OCI-LY7 (cell line): Measurements from ENCODE around the gene PRRC2B. TPM values are rescaled to one million over a fixed set of nuclear protein-coding genes. Genes with fewer than 3 reads are reported as not detected.

Experiments
- BruUV-seq: library from RNA; stranded (reverse); fragments of 400-500 nt; replicated peaks from 2 replicates; lab custom pipeline; 2021; lab: Mats Ljungman, UMichigan
- CTCF ChIA-PET: fragments of 300-600 bp; sonication (Branson Sonifier 250); formaldehyde crosslinking; loops from one replicate; lab custom pipeline; 2022; ENCODE audit warnings: antibody characterized with exemption; ENCODE audit not compliant: unreplicated experiment; lab: Charles Lee
- POLR2A ChIA-PET: fragments of 300-600 bp; sonication (Branson Sonifier 250); formaldehyde crosslinking; loops from one replicate; lab custom pipeline; 2022; ENCODE audit warnings: antibody characterized with exemption; lab: Charles Lee
- DNase-seq: peaks from one replicate; pipeline ENCODE4 v3.0.0-alpha.2; 2015; ENCODE audit warnings: low spot score
- H2AFZ ChIP-seq: fragments of 200-600 bp; sonication (generic), shearing (Covaris generic); 2 replicates; pipeline ENCODE4 v1.6.1; 2014; ENCODE audit warnings: mild to moderate bottlenecking, antibody characterized with exemption, low read length, moderate library complexity
- H3K27ac ChIP-seq: fragments of 200-600 bp; sonication (generic); 2 replicates; pipeline ENCODE4 v1.5.1; 2014; ENCODE audit warnings: mixed run types, low read depth, mild to moderate bottlenecking, moderate library complexity, low read length, inconsistent platforms; ENCODE audit not compliant: poor library complexity, severe bottlenecking
- H3K36me3 ChIP-seq: fragments of 200-600 bp; sonication (generic); 2 replicates; pipeline ENCODE4 v1.6.1; 2014; ENCODE audit warnings: mild to moderate bottlenecking, antibody characterized with exemption, low read length, moderate library complexity, mixed read lengths; ENCODE audit not compliant: insufficient read depth
- H3K4me1 ChIP-seq: fragments of 200-600 bp; sonication (generic); 2 replicates; pipeline ENCODE4 v1.5.1; 2014; ENCODE audit warnings: mild to moderate bottlenecking, low read length; ENCODE audit not compliant: insufficient read depth, poor library complexity, severe bottlenecking
- H3K4me2 ChIP-seq: fragments of 200-600 bp; sonication (generic); 2 replicates; pipeline ENCODE4 v1.6.1; 2014; ENCODE audit warnings: mild to moderate bottlenecking, low read length
- H3K4me3 ChIP-seq: fragments of 200-600 bp; sonication (generic); 2 replicates; pipeline ENCODE4 v1.5.1; 2014; ENCODE audit warnings: mild to moderate bottlenecking, low read depth, low read length; ENCODE audit not compliant: poor library complexity, severe bottlenecking
- H3K79me2 ChIP-seq: fragments of 200-600 bp; sonication (generic); 2 replicates; pipeline ENCODE4 v1.6.1; 2016; ENCODE audit warnings: low read depth, mild to moderate bottlenecking, low read length, moderate library complexity, mixed read lengths; ENCODE audit not compliant: insufficient read depth
- H3K9me2 ChIP-seq: fragments of 200-600 bp; sonication (generic); 2 replicates; pipeline ENCODE4 v1.6.1; 2016; ENCODE audit warnings: mild to moderate bottlenecking, low read length, mixed read lengths; ENCODE audit not compliant: insufficient read depth
- H3K9me3 ChIP-seq: fragments of 200-600 bp; sonication (generic); 2 replicates; pipeline ENCODE4 v1.6.1; 2014; ENCODE audit warnings: mild to moderate bottlenecking, mixed run types, low read length, mixed read lengths
- H4K20me1 ChIP-seq: fragments of 200-600 bp; sonication (generic); 2 replicates; pipeline ENCODE4 v1.6.1; 2014; ENCODE audit warnings: mild to moderate bottlenecking, antibody characterized with exemption, low read length, moderate library complexity, mixed read lengths; ENCODE audit not compliant: insufficient read depth
- EZH2phosphoT487 ChIP-seq: fragments of 200-600 bp; sonication (generic); IDR thresholded peaks from 2 replicates; pipeline ENCODE4 v1.6.1; 2018; ENCODE audit warnings: low read depth, borderline replicate concordance, mild to moderate bottlenecking, mixed run types, antibody characterized with exemption, low read length, moderate library complexity, mixed read lengths
- intact Hi-C: fragments of 100-400 bp; cut with micrococcal nuclease; formaldehyde crosslinking; loops from one replicate; pipeline ENCODE4 v1.10.0; 2022; ENCODE audit not compliant: unreplicated experiment
- total RNA-seq, 2 experiments: library from RNA; depleted of rRNA in 1 of 2; stranded (reverse); fragments of >200 nt in 1 of 2; shearing (Covaris generic) in 1 of 2; gene quantifications; 2 replicates each; pipeline ENCODE4 v1.2.3, GENCODE V29; 2014 to 2022
- TF ChIP-seq, protein P1 (sequence below): fragments of 200-600 bp; sonication (generic); conservative IDR thresholded peaks from 2 replicates; pipeline ENCODE4 v1.5.1; 2014; ENCODE audit warnings: mild to moderate bottlenecking, antibody characterized with exemption, low read length, moderate library complexity, mixed read lengths

The PRRC2B gene
- total RNA-seq, 2 experiments from 2014 or later = 84.2 to 210 TPM

DNA sequence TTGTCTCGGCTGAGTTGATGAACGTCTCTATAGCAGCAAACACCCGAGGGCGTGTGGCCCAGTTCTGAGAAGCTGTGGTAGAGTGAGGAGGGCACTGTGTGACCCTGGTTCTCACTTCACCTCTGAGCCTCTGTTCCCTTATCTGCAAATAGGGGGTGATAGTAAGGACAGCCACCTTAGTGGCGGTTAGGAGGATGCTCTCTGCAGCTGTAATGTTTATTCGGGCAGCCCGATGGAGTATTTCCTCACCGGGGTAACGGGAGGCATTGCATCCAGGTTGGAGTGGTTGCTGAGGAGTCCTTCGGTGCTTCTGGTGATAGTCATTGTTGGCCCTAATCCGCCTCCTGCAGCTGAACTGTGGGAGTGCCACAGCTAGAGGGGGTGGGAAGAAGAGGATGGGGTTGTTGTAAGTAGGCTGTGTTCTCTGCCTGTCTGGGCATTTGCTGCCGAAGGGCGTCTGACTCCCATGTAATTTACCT is 13.9 kb downstream of the PRRC2B start:
- Histone ChIP-seq H3K27ac (peak overlapping the region; percentile 25), H3K9me2 (no peaks in the 10 kb centered on the region), H4K20me1 (peaks cover 62% of the 10 kb centered on the region), H3K4me3 (peak overlapping the region; percentile 6), H3K36me3 (peaks cover 68% of the 10 kb centered on the region), H3K9me3 (no peaks in the 10 kb centered on the region), H3K79me2 (peaks cover 100% of the 10 kb centered on the region), H3K4me2 (peak overlapping the region; percentile 59), H2AFZ (no peak overlapping the region), H3K4me1 (peaks cover 71% of the 10 kb centered on the region)
- TF ChIP-seq, protein P1, sequence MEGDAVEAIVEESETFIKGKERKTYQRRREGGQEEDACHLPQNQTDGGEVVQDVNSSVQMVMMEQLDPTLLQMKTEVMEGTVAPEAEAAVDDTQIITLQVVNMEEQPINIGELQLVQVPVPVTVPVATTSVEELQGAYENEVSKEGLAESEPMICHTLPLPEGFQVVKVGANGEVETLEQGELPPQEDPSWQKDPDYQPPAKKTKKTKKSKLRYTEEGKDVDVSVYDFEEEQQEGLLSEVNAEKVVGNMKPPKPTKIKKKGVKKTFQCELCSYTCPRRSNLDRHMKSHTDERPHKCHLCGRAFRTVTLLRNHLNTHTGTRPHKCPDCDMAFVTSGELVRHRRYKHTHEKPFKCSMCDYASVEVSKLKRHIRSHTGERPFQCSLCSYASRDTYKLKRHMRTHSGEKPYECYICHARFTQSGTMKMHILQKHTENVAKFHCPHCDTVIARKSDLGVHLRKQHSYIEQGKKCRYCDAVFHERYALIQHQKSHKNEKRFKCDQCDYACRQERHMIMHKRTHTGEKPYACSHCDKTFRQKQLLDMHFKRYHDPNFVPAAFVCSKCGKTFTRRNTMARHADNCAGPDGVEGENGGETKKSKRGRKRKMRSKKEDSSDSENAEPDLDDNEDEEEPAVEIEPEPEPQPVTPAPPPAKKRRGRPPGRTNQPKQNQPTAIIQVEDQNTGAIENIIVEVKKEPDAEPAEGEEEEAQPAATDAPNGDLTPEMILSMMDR = peak; percentile 44
- no peak for TF ChIP-seq EZH2phosphoT487
- intact Hi-C loops = no loop called here
- POLR2A ChIA-PET = no interaction called here
- CTCF ChIA-PET = no interaction called here
- BruUV-seq = no TSS peak
- no peak for DNase-seq

DNA sequence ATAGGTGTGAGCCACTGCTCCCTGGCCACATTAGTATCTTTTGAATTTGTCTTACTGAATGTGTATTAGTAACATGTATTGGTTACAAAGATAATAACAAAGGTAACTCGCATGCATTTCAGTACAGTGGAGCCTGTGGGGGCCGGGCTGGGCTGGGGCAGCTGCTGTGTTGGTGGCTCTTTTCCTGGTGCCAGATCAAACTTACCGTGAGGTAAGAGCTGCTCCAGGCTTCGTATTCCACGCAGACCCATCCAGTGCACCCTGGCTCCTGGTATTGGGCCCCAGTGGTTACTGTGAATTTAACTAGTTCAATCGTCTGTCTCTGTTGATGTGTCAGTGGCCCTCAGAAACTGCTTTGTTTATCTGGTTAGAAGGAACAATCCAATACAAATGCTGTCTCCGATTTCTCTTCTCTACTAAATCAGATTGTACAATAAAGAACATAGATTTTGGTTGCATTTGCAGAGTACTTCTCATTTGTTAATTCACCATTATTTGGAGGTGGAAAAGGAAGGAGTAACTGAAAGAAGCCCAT is 15.6 kb downstream of the PRRC2B start:
- no peak overlapping the region for H2AFZ ChIP-seq
- H3K9me3 ChIP-seq = no peaks in the 10 kb centered on the region; the same call in 1 of the 2 replicates
- peaks cover 51% of the 10 kb centered on the region for H4K20me1 ChIP-seq
- DNase-seq = no peak
- ChIA-PET POLR2A (no interaction called here), CTCF (no interaction called here)
- H3K4me3 ChIP-seq = no peak overlapping the region
- peak overlapping the region; percentile 2; the same call in 1 of the 2 replicates for H3K4me2 ChIP-seq
- H3K4me1 ChIP-seq = peaks cover 54% of the 10 kb centered on the region
- no TSS peak for BruUV-seq
- no peak for TF ChIP-seq EZH2phosphoT487
- TF ChIP-seq, protein P1 = no peak
- peaks cover 100% of the 10 kb centered on the region for H3K79me2 ChIP-seq
- H3K27ac ChIP-seq = no peak overlapping the region
- intact Hi-C loops = no loop called here
- H3K9me2 ChIP-seq = no peaks in the 10 kb centered on the region
- H3K36me3 ChIP-seq = peaks cover 72% of the 10 kb centered on the region

DNA sequence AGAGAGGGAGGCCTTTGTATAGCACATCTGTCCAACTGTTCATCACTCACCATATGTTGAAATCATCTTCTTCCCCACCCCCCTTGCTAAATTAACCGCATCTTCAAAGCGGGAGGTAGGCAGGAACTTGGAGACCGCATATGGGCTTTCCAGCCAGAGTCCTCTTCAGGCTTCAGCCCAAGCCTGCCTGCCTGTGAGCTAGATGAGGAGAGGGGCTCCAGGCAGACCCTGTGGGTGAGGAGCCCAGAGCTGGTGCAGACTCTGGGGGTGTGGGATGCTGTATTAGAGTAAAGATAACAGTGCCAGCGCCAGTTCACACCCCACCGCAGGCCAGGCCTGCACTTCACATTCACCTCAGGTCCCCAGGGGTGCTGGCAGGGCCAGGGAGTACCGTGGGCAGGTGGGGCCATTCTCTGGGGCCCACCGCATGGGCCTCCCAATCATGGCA is 16.2 kb downstream of the PRRC2B start:
- peak overlapping the region; percentile 6; the same call in 1 of the 2 replicates for H3K4me2 ChIP-seq
- H2AFZ ChIP-seq = no peak overlapping the region
- peaks cover 45% of the 10 kb centered on the region for H4K20me1 ChIP-seq
- intact Hi-C loops = no loop called here
- ChIA-PET CTCF (no interaction called here), POLR2A (no interaction called here)
- BruUV-seq = no TSS peak
- DNase-seq = no peak
- peaks cover 51% of the 10 kb centered on the region for H3K4me1 ChIP-seq
- peaks cover 100% of the 10 kb centered on the region for H3K79me2 ChIP-seq
- no peak overlapping the region for H3K27ac ChIP-seq
- TF ChIP-seq, protein P1 = no peak
- no peak for TF ChIP-seq EZH2phosphoT487
- no peak overlapping the region for H3K4me3 ChIP-seq
- H3K9me3 ChIP-seq = no peaks in the 10 kb centered on the region; the same call in 1 of the 2 replicates
- no peaks in the 10 kb centered on the region for H3K9me2 ChIP-seq
- peaks cover 73% of the 10 kb centered on the region for H3K36me3 ChIP-seq
